ENCODE results near the gene TAB2.

DNA sequence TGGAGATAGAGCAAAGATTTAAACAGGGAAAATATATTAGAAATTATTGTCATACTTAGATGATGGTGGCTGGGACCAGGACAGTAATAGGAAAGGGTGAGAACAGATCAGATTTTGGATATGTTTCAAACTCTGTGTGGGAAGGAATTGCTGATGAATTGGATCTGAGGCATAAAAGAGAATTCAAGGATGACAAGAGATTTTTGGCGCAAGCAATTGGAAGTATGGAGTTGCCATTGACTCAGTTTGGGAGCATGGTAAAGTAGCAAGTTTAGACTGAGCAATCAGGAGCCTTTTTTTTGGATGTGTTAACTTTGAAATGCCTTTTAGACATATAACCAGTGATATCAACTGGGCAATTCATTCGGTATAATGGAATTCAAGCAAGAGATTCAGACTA is 14.4 kb downstream of the TAB2 start:
- no peak for TF ChIP-seq CTCF (IDR thresholded peaks at IDR 0.05)
- no peak for TF ChIP-seq POLR2A (IDR thresholded peaks at IDR 0.05)
